ENCODE results near the gene ZNF579. TPM values are rescaled to one million over a fixed set of nuclear protein-coding genes. Genes with fewer than 3 reads are reported as not detected.
A peak's percentile ranks its signal among the peaks of the same experiment; 100 is the strongest.
"Not testable (repeated sequence)": the region's sequence is repeated elsewhere in the genome, so short reads cannot be mapped to it uniquely, and the experiment has no call there.

Gene ZNF579
- total RNA-seq, 4 donors from 2014 or later: 4.2 to 11.1 (median 8.1) TPM

- 89% methylated on average over 8 of the region's 8 CpGs for WGBS
- Histone ChIP-seq H3K27ac (replicated peaks in 1 of 4) (no peak overlapping the region), H3K9me3 (no peaks in the 10 kb centered on the region), H3K27me3 (peaks cover 0 to 10% (median 0%) of the 10 kb centered on the region in 4 donors), H3K36me3 (peaks cover 0 to 24% (median 19%) of the 10 kb centered on the region in 4 donors), H3K4me3 (no peak overlapping the region), H3K4me1 (peaks cover 17 to 28% (median 26%) of the 10 kb centered on the region in 4 donors)
- no peak for DNase-seq (ENCODE audit: extremely low spot score)
- TF ChIP-seq EP300 (IDR thresholded peaks at IDR 0.05) (no peak), POLR2A (IDR thresholded peaks at IDR 0.05; ENCODE audit: low read depth) (no peak)
- intact Hi-C loops (cut with DNase I): no loop called here
Observed at GRCh38 chr19:55588738-55589137, 8.1 kb upstream of the ZNF579 start.

- peaks cover 0 to 10% (median 0%) of the 10 kb centered on the region in 4 donors for H3K27me3 ChIP-seq
- peaks cover 0 to 8% (median 7%) of the 10 kb centered on the region in 4 donors for H3K36me3 ChIP-seq
- WGBS: 1% methylated on average over 37 of the region's 40 CpGs
- H3K27ac ChIP-seq (replicated peaks in 1 of 4): peak overlapping the region in 1 of 4 donors; percentile 20
- H3K4me3 ChIP-seq: peak overlapping the region; percentile 26 to 57 (median 42)
- H3K9me3 ChIP-seq: no peaks in the 10 kb centered on the region
- intact Hi-C loops (cut with DNase I): no loop called here
- DNase-seq (ENCODE audit: extremely low spot score): peak; percentile 96
- peaks cover 17 to 32% (median 30%) of the 10 kb centered on the region in 4 donors for H3K4me1 ChIP-seq
- TF ChIP-seq POLR2AphosphoS5 (IDR thresholded peaks at IDR 0.05) (peak in 1 of 2 donors; percentile 45), CTCF (IDR thresholded peaks at IDR 0.05) (no peak)
Observed at GRCh38 chr19:55586976-55587668, 6.5 kb upstream of the ZNF579 start.

GRCh38 chr19:55585658-55586339 lies 5.2 kb upstream of the ZNF579 start:
- H3K4me3 ChIP-seq: peak overlapping the region; percentile 43 to 52 (median 45)
- no peak for DNase-seq (ENCODE audit: extremely low spot score)
- no peaks in the 10 kb centered on the region for H3K36me3 ChIP-seq
- H3K27ac ChIP-seq (replicated peaks in 1 of 4): peak overlapping the region; percentile 50 to 69 (median 59)
- WGBS: 5% methylated on average over 30 of the region's 36 CpGs
- intact Hi-C loops (cut with DNase I): no loop called here
- peaks cover 0 to 10% (median 0%) of the 10 kb centered on the region in 4 donors for H3K27me3 ChIP-seq
- TF ChIP-seq POLR2AphosphoS5 (IDR thresholded peaks at IDR 0.05): no peak
- TF ChIP-seq EP300 (IDR thresholded peaks at IDR 0.05): no peak
- no peak for TF ChIP-seq CTCF (IDR thresholded peaks at IDR 0.05)
- TF ChIP-seq POLR2A (IDR thresholded peaks at IDR 0.05; ENCODE audit: low read depth): no peak
- peaks cover 29 to 46% (median 43%) of the 10 kb centered on the region in 4 donors for H3K4me1 ChIP-seq
- H3K9me3 ChIP-seq: no peaks in the 10 kb centered on the region

GRCh38 chr19:55584871-55585270 lies 4.2 kb upstream of the ZNF579 start:
- Histone ChIP-seq H3K36me3 (no peaks in the 10 kb centered on the region), H3K27me3 (peaks cover 0 to 6% (median 0%) of the 10 kb centered on the region in 4 donors), H3K27ac (replicated peaks in 1 of 4) (no peak overlapping the region), H3K4me1 (peaks cover 29 to 51% (median 47%) of the 10 kb centered on the region in 4 donors), H3K4me3 (no peak overlapping the region), H3K9me3 (no peaks in the 10 kb centered on the region)
- intact Hi-C loops (cut with DNase I): no loop called here
- TF ChIP-seq POLR2A (IDR thresholded peaks at IDR 0.05; ENCODE audit: low read depth) (no peak), CTCF (IDR thresholded peaks at IDR 0.05) (no peak), POLR2AphosphoS5 (IDR thresholded peaks at IDR 0.05) (no peak), EP300 (IDR thresholded peaks at IDR 0.05) (no peak)
- WGBS: 86% methylated on average over 11 of the region's 11 CpGs
- no peak for DNase-seq (ENCODE audit: extremely low spot score)

- H3K27me3 ChIP-seq; intact Hi-C loops (cut with DNase I); H3K9me3 ChIP-seq; H3K4me3 ChIP-seq; H3K36me3 ChIP-seq; H3K27ac ChIP-seq (replicated peaks in 1 of 4); DNase-seq (ENCODE audit: extremely low spot score): not testable (repeated sequence)
- peaks cover 29 to 60% (median 53%) of the 10 kb centered on the region in 4 donors for H3K4me1 ChIP-seq
- WGBS: 86% methylated on average over 8 of the region's 8 CpGs
Observed at GRCh38 chr19:55583897-55584296, 3.2 kb upstream of the ZNF579 start.

- DNase-seq (ENCODE audit: extremely low spot score); H3K27me3 ChIP-seq; intact Hi-C loops (cut with DNase I); H3K4me3 ChIP-seq; H3K9me3 ChIP-seq: not testable (repeated sequence)
- Histone ChIP-seq H3K36me3 (peaks cover 16 to 20% (median 20%) of the 10 kb centered on the region in 4 donors), H3K4me1 (peaks cover 29 to 52% (median 47%) of the 10 kb centered on the region in 4 donors), H3K27ac (replicated peaks in 1 of 4) (peak overlapping the region in 2 of 4 donors; percentile 57 to 86)
- WGBS: 73% methylated on average over 4 of the region's 4 CpGs
Observed at GRCh38 chr19:55582284-55582683, 1.6 kb upstream of the ZNF579 start.
